GM18873 (cell line): ENCODE results near the gene BRF1.
"Not testable (repeated sequence)": the region's sequence is repeated elsewhere in the genome, so short reads cannot be mapped to it uniquely, and the experiment has no call there.

Experiments used
- ATAC-seq: cut with Tn5 transposase; IDR thresholded peaks from one replicate; pipeline ENCODE4 v1.9.1; 2021; ENCODE audit warnings: mild to moderate bottlenecking, moderate library complexity, moderate number of reproducible peaks; ENCODE audit not compliant: unreplicated experiment, low FRiP score

The BRF1 gene

GRCh38 chr14:105333613-105334364 is 33.0 kb upstream of the BRF1 start:
- ATAC-seq: no peak

- ATAC-seq: no peak
Measured at GRCh38 chr14:105333020-105333490, 32.3 kb upstream of the BRF1 start.

GRCh38 chr14:105332350-105332874 is 31.6 kb upstream of the BRF1 start:
- ATAC-seq: no peak

GRCh38 chr14:105331575-105332349 is 31.0 kb upstream of the BRF1 start:
- no peak for ATAC-seq

GRCh38 chr14:105330491-105330895 is 29.7 kb upstream of the BRF1 start:
- no peak for ATAC-seq

GRCh38 chr14:105329411-105330150 is 28.8 kb upstream of the BRF1 start:
- no peak for ATAC-seq

GRCh38 chr14:105328678-105329390 is 28.0 kb upstream of the BRF1 start:
- no peak for ATAC-seq

GRCh38 chr14:105328070-105328677 is 27.4 kb upstream of the BRF1 start:
- ATAC-seq: no peak

- not testable (repeated sequence) for ATAC-seq
Measured at GRCh38 chr14:105327695-105328045, 26.9 kb upstream of the BRF1 start.

- ATAC-seq: no peak
Measured at GRCh38 chr14:105326891-105327694, 26.3 kb upstream of the BRF1 start.

GRCh38 chr14:105326568-105326867 is 25.7 kb upstream of the BRF1 start:
- no peak for ATAC-seq

GRCh38 chr14:105325716-105326567 is 25.1 kb upstream of the BRF1 start:
- no peak for ATAC-seq

GRCh38 chr14:105325303-105325702 is 24.5 kb upstream of the BRF1 start:
- no peak for ATAC-seq

- ATAC-seq: no peak
Measured at GRCh38 chr14:105324871-105325270, 24.1 kb upstream of the BRF1 start.

- ATAC-seq: no peak
Measured at GRCh38 chr14:105324080-105324778, 23.4 kb upstream of the BRF1 start.

- no peak for ATAC-seq
Measured at GRCh38 chr14:105323663-105324062, 22.9 kb upstream of the BRF1 start.

GRCh38 chr14:105322791-105323556 is 22.2 kb upstream of the BRF1 start:
- ATAC-seq: no peak
